ENCODE measurements around the gene ALKAL2. TPM values are rescaled to one million over a fixed set of nuclear protein-coding genes. Genes with fewer than 3 reads are reported as not detected.

ALKAL2 gene
- total and polyA plus RNA-seq, 2 of the 13 experiments (the other 11 are each of a cell fraction or from before 2014, with no cell fraction given), result 0.22 to 1.7 TPM

DNA sequence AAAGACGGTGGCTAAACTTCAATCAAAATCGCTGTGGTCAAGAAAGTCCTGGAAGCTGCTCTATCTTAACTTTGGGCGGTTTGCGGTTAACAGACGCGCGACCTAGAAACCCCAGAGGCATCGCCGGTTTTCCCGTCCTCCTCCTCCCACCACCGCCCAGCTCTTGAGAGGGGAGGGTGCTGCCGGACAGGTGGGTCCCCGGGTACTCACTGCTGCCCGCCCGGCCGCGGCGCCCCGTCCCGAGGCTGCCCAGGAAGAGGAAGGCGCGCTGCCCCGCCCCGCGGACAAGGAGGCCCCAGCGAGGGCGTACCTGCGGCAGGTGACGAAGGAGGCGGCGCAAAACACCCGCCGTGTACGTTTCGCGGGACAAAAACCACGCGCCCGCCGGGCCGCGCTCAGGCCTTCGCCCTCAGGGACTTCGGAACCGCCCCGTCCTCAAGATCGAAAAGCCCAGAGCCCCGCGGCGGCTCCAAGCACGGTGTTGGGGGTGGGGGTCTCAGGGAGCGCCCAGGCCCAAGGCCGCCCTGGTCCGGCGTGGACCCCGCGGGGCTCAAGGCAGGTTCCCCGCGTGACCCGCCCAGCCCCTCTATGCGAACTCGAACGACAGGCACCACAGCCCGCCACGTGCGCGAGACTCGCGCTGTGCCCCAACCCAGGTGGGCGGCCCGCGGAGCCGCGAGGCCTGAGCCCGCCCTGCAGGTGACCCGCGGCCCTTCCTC, 24.0 kb downstream of the ALKAL2 start, which contains the start of gene SH3YL1 (continued):
- TF ChIP-seq, protein P1, sequence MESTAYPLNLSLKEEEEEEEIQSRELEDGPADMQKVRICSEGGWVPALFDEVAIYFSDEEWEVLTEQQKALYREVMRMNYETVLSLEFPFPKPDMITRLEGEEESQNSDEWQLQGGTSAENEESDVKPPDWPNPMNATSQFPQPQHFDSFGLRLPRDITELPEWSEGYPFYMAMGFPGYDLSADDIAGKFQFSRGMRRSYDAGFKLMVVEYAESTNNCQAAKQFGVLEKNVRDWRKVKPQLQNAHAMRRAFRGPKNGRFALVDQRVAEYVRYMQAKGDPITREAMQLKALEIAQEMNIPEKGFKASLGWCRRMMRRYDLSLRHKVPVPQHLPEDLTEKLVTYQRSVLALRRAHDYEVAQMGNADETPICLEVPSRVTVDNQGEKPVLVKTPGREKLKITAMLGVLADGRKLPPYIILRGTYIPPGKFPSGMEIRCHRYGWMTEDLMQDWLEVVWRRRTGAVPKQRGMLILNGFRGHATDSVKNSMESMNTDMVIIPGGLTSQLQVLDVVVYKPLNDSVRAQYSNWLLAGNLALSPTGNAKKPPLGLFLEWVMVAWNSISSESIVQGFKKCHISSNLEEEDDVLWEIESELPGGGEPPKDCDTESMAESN (CRISPR knock-in tag; conservative IDR thresholded peaks at IDR 0.05), result no peak
- TF ChIP-seq RFX5 (IDR thresholded peaks at IDR 0.05; ENCODE audit: low read depth, low read length), result no peak
- no peak for TF ChIP-seq THYN1 (CRISPR knock-in tag; IDR thresholded peaks at IDR 0.05; ENCODE audit: borderline replicate concordance, low read depth)
- TF ChIP-seq, protein P2, sequence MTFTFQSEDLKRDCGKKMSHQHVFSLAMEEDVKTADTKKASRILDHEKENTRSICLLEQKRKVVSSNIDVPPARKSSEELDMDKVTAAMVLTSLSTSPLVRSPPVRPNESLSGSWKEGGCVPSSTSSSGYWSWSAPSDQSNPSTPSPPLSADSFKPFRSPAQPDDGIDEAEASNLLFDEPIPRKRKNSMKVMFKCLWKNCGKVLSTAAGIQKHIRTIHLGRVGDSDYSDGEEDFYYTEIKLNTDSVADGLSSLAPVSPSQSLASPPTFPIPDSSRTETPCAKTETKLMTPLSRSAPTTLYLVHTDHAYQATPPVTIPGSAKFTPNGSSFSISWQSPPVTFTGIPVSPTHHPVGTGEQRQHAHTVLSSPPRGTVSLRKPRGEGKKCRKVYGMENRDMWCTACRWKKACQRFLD (CRISPR knock-in tag; IDR thresholded peaks at IDR 0.05; ENCODE audit: borderline replicate concordance), result no peak
- TF ChIP-seq ZNF816 (CRISPR knock-in tag; IDR thresholded peaks at IDR 0.05; ENCODE audit: borderline replicate concordance), result no peak
- TF ChIP-seq SKI (IDR thresholded peaks at IDR 0.05; ENCODE audit: partially characterized antibody), result no peak
- TF ChIP-seq NR2F6 (IDR thresholded peaks at IDR 0.05), result no peak
- no peak for TF ChIP-seq NR2F6 (CRISPR knock-in tag; IDR thresholded peaks at IDR 0.05)
- TF ChIP-seq PHF5A (CRISPR knock-in tag; IDR thresholded peaks at IDR 0.05; ENCODE audit: low read depth, unreplicated experiment), result no peak
- TF ChIP-seq FOSL1 (CRISPR knock-in tag; IDR thresholded peaks at IDR 0.05; ENCODE audit: borderline replicate concordance), result no peak
- TF ChIP-seq, protein P3, sequence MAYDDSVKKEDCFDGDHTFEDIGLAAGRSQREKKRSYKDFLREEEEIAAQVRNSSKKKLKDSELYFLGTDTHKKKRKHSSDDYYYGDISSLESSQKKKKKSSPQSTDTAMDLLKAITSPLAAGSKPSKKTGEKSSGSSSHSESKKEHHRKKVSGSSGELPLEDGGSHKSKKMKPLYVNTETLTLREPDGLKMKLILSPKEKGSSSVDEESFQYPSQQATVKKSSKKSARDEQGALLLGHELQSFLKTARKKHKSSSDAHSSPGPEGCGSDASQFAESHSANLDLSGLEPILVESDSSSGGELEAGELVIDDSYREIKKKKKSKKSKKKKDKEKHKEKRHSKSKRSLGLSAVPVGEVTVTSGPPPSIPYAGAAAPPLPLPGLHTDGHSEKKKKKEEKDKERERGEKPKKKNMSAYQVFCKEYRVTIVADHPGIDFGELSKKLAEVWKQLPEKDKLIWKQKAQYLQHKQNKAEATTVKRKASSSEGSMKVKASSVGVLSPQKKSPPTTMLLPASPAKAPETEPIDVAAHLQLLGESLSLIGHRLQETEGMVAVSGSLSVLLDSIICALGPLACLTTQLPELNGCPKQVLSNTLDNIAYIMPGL (CRISPR knock-in tag; IDR thresholded peaks at IDR 0.05; ENCODE audit: borderline replicate concordance in 1 of 2, low read depth in 1 of 2), result no peak
- TF ChIP-seq, protein P4, sequence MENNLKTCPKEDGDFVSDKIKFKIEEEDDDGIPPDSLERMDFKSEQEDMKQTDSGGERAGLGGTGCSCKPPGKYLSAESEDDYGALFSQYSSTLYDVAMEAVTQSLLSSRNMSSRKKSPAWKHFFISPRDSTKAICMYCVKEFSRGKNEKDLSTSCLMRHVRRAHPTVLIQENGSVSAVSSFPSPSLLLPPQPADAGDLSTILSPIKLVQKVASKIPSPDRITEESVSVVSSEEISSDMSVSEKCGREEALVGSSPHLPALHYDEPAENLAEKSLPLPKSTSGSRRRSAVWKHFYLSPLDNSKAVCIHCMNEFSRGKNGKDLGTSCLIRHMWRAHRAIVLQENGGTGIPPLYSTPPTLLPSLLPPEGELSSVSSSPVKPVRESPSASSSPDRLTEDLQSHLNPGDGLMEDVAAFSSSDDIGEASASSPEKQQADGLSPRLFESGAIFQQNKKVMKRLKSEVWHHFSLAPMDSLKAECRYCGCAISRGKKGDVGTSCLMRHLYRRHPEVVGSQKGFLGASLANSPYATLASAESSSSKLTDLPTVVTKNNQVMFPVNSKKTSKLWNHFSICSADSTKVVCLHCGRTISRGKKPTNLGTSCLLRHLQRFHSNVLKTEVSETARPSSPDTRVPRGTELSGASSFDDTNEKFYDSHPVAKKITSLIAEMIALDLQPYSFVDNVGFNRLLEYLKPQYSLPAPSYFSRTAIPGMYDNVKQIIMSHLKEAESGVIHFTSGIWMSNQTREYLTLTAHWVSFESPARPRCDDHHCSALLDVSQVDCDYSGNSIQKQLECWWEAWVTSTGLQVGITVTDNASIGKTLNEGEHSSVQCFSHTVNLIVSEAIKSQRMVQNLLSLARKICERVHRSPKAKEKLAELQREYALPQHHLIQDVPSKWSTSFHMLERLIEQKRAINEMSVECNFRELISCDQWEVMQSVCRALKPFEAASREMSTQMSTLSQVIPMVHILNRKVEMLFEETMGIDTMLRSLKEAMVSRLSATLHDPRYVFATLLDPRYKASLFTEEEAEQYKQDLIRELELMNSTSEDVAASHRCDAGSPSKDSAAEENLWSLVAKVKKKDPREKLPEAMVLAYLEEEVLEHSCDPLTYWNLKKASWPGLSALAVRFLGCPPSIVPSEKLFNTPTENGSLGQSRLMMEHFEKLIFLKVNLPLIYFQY (CRISPR knock-in tag; IDR thresholded peaks at IDR 0.05; ENCODE audit: borderline replicate concordance), result no peak
- no peak for TF ChIP-seq ZSCAN12 (CRISPR knock-in tag; IDR thresholded peaks at IDR 0.05)
- no peak for TF ChIP-seq TAF1 (CRISPR knock-in tag; IDR thresholded peaks at IDR 0.05)
- TF ChIP-seq, protein P5, sequence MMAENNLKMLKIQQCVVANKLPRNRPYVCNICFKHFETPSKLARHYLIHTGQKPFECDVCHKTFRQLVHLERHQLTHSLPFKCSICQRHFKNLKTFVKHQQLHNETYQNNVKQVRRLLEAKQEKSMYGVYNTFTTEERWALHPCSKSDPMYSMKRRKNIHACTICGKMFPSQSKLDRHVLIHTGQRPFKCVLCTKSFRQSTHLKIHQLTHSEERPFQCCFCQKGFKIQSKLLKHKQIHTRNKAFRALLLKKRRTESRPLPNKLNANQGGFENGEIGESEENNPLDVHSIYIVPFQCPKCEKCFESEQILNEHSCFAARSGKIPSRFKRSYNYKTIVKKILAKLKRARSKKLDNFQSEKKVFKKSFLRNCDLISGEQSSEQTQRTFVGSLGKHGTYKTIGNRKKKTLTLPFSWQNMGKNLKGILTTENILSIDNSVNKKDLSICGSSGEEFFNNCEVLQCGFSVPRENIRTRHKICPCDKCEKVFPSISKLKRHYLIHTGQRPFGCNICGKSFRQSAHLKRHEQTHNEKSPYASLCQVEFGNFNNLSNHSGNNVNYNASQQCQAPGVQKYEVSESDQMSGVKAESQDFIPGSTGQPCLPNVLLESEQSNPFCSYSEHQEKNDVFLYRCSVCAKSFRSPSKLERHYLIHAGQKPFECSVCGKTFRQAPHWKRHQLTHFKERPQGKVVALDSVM (CRISPR knock-in tag; IDR thresholded peaks at IDR 0.05), result no peak
- TF ChIP-seq SMYD3 (CRISPR knock-in tag; IDR thresholded peaks at IDR 0.05), result no peak
- no peak for TF ChIP-seq ZNF205 (CRISPR knock-in tag; IDR thresholded peaks at IDR 0.05)
- no peak for TF ChIP-seq PHB2 (IDR thresholded peaks at IDR 0.05; ENCODE audit: partially characterized antibody)
- 0 out of 2 replicates have a peak, but pooled peaks have one; percentile 2 for TF ChIP-seq CCDC6 (CRISPR knock-in tag; IDR thresholded peaks at IDR 0.05)

Measured in HepG2 (cell line).